H9 (cell line): Measurements from ENCODE around the gene PRKAG3. TPM values are rescaled to one million over a fixed set of nuclear protein-coding genes. Genes with fewer than 3 reads are reported as not detected.
A peak's percentile ranks its signal among the peaks of the same experiment; 100 is the strongest.

ENCODE experiments used
- DNase-seq: peaks from one replicate; pipeline ENCODE4 v3.0.0-alpha.2; 2017
- H2AFZ ChIP-seq: one replicate; pipeline ENCODE4 v1.6.1; 2013; ENCODE audit warnings: mild to moderate bottlenecking, low read length, control low read depth, moderate library complexity
- H2AK5ac ChIP-seq: 2 replicates; pipeline ENCODE4 v1.6.1; 2013; ENCODE audit warnings: low read length, control low read depth, mixed read lengths; ENCODE audit not compliant: insufficient read length
- H2BK120ac ChIP-seq: one replicate; pipeline ENCODE4 v1.6.1; 2013; ENCODE audit warnings: low read depth, mild to moderate bottlenecking, low read length, control low read depth, inconsistent platforms; ENCODE audit not compliant: poor library complexity, severe bottlenecking
- H2BK12ac ChIP-seq: 2 replicates; pipeline ENCODE4 v1.6.1; 2013; ENCODE audit warnings: low read length, control low read depth, mixed read lengths, low read depth; ENCODE audit not compliant: insufficient read length
- H2BK15ac ChIP-seq: 2 replicates; pipeline ENCODE4 v1.6.1; 2013; ENCODE audit warnings: low read depth, low read length, control low read depth
- H2BK20ac ChIP-seq: one replicate; pipeline ENCODE4 v1.6.1; 2013; ENCODE audit warnings: low read depth, mild to moderate bottlenecking, low read length, control low read depth, inconsistent platforms; ENCODE audit not compliant: poor library complexity, severe bottlenecking
- H2BK5ac ChIP-seq: 2 replicates; pipeline ENCODE4 v1.6.1; 2013; ENCODE audit warnings: low read length, control low read depth, mixed read lengths; ENCODE audit not compliant: insufficient read length
- H3K14ac ChIP-seq: 2 replicates; pipeline ENCODE4 v1.6.1; 2013; ENCODE audit warnings: low read length, control low read depth; ENCODE audit not compliant: insufficient read depth
- H3K18ac ChIP-seq: 2 replicates; pipeline ENCODE4 v1.6.1; 2013; ENCODE audit warnings: low read depth, mild to moderate bottlenecking, mixed read lengths, low read length, control low read depth; ENCODE audit not compliant: insufficient read length
- H3K23ac ChIP-seq: 2 replicates; pipeline ENCODE4 v1.6.1; 2013; ENCODE audit warnings: low read length, control low read depth, mixed read lengths, low read depth; ENCODE audit not compliant: insufficient read length
- H3K23me2 ChIP-seq: 2 replicates; pipeline ENCODE4 v1.6.1; 2013; ENCODE audit warnings: low read depth, mild to moderate bottlenecking, mixed read lengths, low read length, control low read depth; ENCODE audit not compliant: insufficient read length, poor library complexity, severe bottlenecking
- H3K27ac ChIP-seq: 2 replicates; pipeline ENCODE4 v1.5.1; 2013; ENCODE audit warnings: low read length, control low read depth, mixed read lengths, low read depth; ENCODE audit not compliant: insufficient read length
- H3K27me3 ChIP-seq: 2 replicates; pipeline ENCODE4 v1.6.1; 2013; ENCODE audit warnings: low read length, control low read depth, inconsistent platforms; ENCODE audit not compliant: insufficient read depth
- H3K4ac ChIP-seq: 2 replicates; pipeline ENCODE4 v1.6.1; 2013; ENCODE audit warnings: low read depth, mild to moderate bottlenecking, control low read depth, inconsistent platforms, low read length, moderate library complexity
- H3K4me1 ChIP-seq: 2 replicates; pipeline ENCODE4 v1.6.1; 2013; ENCODE audit warnings: low read length, control low read depth, inconsistent platforms; ENCODE audit not compliant: insufficient read depth
- H3K4me2 ChIP-seq: 2 replicates; pipeline ENCODE4 v1.6.1; 2013; ENCODE audit warnings: low read length, control low read depth, mixed read lengths; ENCODE audit not compliant: insufficient read length, insufficient read depth
- H3K56ac ChIP-seq: 2 replicates; pipeline ENCODE4 v1.6.1; 2013; ENCODE audit warnings: low read depth, mild to moderate bottlenecking, mixed read lengths, low read length, control low read depth; ENCODE audit not compliant: insufficient read length
- H3K79me1 ChIP-seq: 2 replicates; pipeline ENCODE4 v1.6.1; 2013; ENCODE audit warnings: low read depth, mild to moderate bottlenecking, moderate library complexity, low read length, control low read depth, inconsistent platforms; ENCODE audit not compliant: insufficient read depth, poor library complexity, severe bottlenecking
- H3K79me2 ChIP-seq: 2 replicates; pipeline ENCODE4 v1.6.1; 2013; ENCODE audit warnings: low read length, control low read depth, inconsistent platforms; ENCODE audit not compliant: insufficient read depth
- H3K9ac ChIP-seq: 2 replicates; pipeline ENCODE4 v1.6.1; 2013; ENCODE audit warnings: low read length, control low read depth, mixed read lengths; ENCODE audit not compliant: insufficient read length; ENCODE audit errors: extremely low read depth
- H3K9me3 ChIP-seq: one replicate; pipeline ENCODE4 v1.6.1; 2013; ENCODE audit warnings: low read depth, low read length, inconsistent platforms; ENCODE audit not compliant: control insufficient read depth
- H3T11ph ChIP-seq: one replicate; pipeline ENCODE4 v1.6.1; 2013; ENCODE audit warnings: mild to moderate bottlenecking, low read length, control low read depth, inconsistent platforms
- H4K20me1 ChIP-seq: one replicate; pipeline ENCODE4 v1.6.1; 2013; ENCODE audit not compliant: control insufficient read depth, insufficient read length, insufficient read depth
- H4K5ac ChIP-seq: 2 replicates; pipeline ENCODE4 v1.6.1; 2013; ENCODE audit warnings: low read depth, mild to moderate bottlenecking, mixed read lengths, low read length, control low read depth; ENCODE audit not compliant: insufficient read length
- H4K8ac ChIP-seq: replicated peaks from 2 replicates; pipeline ENCODE4 v1.6.1; 2013; ENCODE audit warnings: low read length, control low read depth, mixed read lengths, low read depth; ENCODE audit not compliant: insufficient read length
- H4K91ac ChIP-seq: 2 replicates; pipeline ENCODE4 v1.6.1; 2013; ENCODE audit warnings: low read depth, mild to moderate bottlenecking, moderate library complexity, mixed read lengths, low read length, control low read depth; ENCODE audit not compliant: insufficient read length
- H3K27ac Mint-ChIP-seq, 3 experiments: 2 replicates in 2 of 3; 3 replicates in 1 of 3; pipeline ENCODE4 v1.8.0; 2020 to 2021; ENCODE audit warnings: mixed read lengths in 3 of 3, mild to moderate bottlenecking in 1 of 3, moderate library complexity in 1 of 3
- H3K27me3 Mint-ChIP-seq: 2 replicates; pipeline ENCODE4 v1.8.0; 2021; ENCODE audit warnings: low read depth, mild to moderate bottlenecking, moderate library complexity, mixed read lengths
- H3K36me3 Mint-ChIP-seq, 3 experiments: 2 replicates in 2 of 3; 3 replicates in 1 of 3; pipeline ENCODE4 v1.8.0; 2020 to 2021; ENCODE audit warnings: low read depth in 3 of 3, mixed read lengths in 3 of 3; ENCODE audit not compliant: insufficient read depth in 1 of 3
- H3K4me1 Mint-ChIP-seq, 2 experiments: 2 replicates each; pipeline ENCODE4 v1.8.0; 2020; ENCODE audit warnings: mixed read lengths in 2 of 2
- H3K4me3 Mint-ChIP-seq, 2 experiments: 2 replicates in 1 of 2; 3 replicates in 1 of 2; pipeline ENCODE4 v1.8.0; 2020 to 2021; ENCODE audit warnings: mild to moderate bottlenecking in 2 of 2, mixed read lengths in 2 of 2, moderate library complexity in 1 of 2
- H3K9me3 Mint-ChIP-seq, 2 experiments: 2 replicates in 1 of 2; 3 replicates in 1 of 2; pipeline ENCODE4 v1.8.0; 2020; ENCODE audit warnings: mild to moderate bottlenecking in 2 of 2, mixed read lengths in 2 of 2, moderate library complexity in 1 of 2
- WGBS: extraction: QIAGEN DNeasy Blood & Tissue Kit; methylation state at CpG from one replicate; pipeline ENCODE4 v1.1.7; 2013; ENCODE audit warnings: missing lambda C conversion rate, low lambda C conversion rate, mixed read lengths; ENCODE audit not compliant: insufficient read length; ENCODE audit errors: extremely low coverage; 5-methylcytosine and 5-hydroxymethylcytosine counted together
- total RNA-seq: library from RNA; stranded (reverse); gene quantifications from 2 replicates; pipeline ENCODE4 v1.2.1, GENCODE V29; 2021
- TF ChIP-seq, protein P1 (sequence below): fragments of 200-600 bp; sonication (generic); conservative IDR thresholded peaks from 3 replicates; pipeline ENCODE4 v1.8.0; 2021; ENCODE audit warnings: antibody characterized with exemption, mild to moderate bottlenecking

PRKAG3 gene
- total RNA-seq, 1 experiment from 2014 or later: not detected

DNA sequence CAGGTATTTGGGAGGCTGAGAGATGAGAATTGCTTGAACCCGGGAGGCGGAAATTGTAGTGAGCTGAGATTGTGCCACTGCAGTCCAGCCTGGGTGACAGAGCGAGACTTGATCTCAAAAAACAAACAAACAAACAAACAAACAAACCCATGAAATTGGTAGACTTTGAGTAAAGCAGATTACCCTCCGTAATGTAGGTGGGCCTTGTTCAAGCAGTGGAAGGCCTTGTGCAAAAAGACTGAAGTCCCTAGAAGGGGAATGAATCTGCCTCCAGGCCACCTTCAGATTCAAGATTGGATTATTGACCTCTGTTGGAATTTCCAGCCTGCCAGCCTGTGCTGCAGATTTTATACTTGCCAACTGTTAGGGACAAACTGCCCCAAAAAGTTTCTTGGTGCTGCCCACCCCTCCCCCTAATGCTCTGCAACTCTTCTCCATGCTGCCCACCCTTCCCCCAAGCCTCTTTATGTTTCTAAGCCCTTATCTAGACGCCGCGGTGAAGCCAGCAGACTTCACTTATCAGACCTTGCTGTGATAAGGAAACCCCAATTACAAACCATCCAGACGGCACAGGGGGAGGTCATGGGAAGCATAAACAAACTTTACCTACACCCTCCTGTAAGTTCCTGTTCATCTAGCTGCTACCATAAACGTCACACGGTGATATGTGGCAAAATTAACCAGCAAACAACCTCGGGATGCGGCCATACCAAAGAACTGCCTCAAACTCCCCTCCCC lies 32.7 kb downstream of the PRKAG3 start:
- WGBS: no CpG with 5 or more reads among the region's 12 CpGs
- no peak overlapping the region for H3T11ph ChIP-seq
- H3K79me2 ChIP-seq: no peaks in the 10 kb centered on the region
- Mint-ChIP-seq H3K9me3 (peaks cover 0 to 3% of the 10 kb centered on the region in 2 experiments; a peak in 2 of 5 replicates), H3K4me1 (peaks cover 22 to 29% of the 10 kb centered on the region in 2 experiments), H3K27me3 (peaks cover 3% of the 10 kb centered on the region; the same call in 1 of the 2 replicates), H3K36me3 (peaks cover 0 to under 1% (median 0%) of the 10 kb centered on the region in 3 experiments; a peak in 3 of 7 replicates), H3K27ac (peak overlapping the region in 1 of 3 experiments; percentile 33; a peak in 1 of 7 replicates), H3K4me3 (no peak overlapping the region)
- H3K79me1 ChIP-seq: no peaks in the 10 kb centered on the region
- H3K4me2 ChIP-seq: no peak overlapping the region
- no peak overlapping the region for H4K5ac ChIP-seq
- no peak overlapping the region for H4K91ac ChIP-seq
- no peaks in the 10 kb centered on the region for H4K20me1 ChIP-seq
- H2BK12ac ChIP-seq: no peak overlapping the region
- H3K4ac ChIP-seq: no peak overlapping the region
- H2BK5ac ChIP-seq: no peak overlapping the region
- no peak overlapping the region for H2BK20ac ChIP-seq
- H3K18ac ChIP-seq: no peak overlapping the region
- H3K27me3 ChIP-seq: no peaks in the 10 kb centered on the region
- H4K8ac ChIP-seq: no peak overlapping the region
- TF ChIP-seq, protein P1, sequence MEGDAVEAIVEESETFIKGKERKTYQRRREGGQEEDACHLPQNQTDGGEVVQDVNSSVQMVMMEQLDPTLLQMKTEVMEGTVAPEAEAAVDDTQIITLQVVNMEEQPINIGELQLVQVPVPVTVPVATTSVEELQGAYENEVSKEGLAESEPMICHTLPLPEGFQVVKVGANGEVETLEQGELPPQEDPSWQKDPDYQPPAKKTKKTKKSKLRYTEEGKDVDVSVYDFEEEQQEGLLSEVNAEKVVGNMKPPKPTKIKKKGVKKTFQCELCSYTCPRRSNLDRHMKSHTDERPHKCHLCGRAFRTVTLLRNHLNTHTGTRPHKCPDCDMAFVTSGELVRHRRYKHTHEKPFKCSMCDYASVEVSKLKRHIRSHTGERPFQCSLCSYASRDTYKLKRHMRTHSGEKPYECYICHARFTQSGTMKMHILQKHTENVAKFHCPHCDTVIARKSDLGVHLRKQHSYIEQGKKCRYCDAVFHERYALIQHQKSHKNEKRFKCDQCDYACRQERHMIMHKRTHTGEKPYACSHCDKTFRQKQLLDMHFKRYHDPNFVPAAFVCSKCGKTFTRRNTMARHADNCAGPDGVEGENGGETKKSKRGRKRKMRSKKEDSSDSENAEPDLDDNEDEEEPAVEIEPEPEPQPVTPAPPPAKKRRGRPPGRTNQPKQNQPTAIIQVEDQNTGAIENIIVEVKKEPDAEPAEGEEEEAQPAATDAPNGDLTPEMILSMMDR: no peak
- no peak overlapping the region for H3K14ac ChIP-seq
- DNase-seq: no peak
- no peaks in the 10 kb centered on the region for H3K23me2 ChIP-seq
- no peak overlapping the region for H2BK120ac ChIP-seq
- no peak overlapping the region for H2AK5ac ChIP-seq
- H3K23ac ChIP-seq: no peak overlapping the region
- no peak overlapping the region for H3K9ac ChIP-seq
- no peak overlapping the region for H2BK15ac ChIP-seq
- H3K4me1 ChIP-seq: no peaks in the 10 kb centered on the region; the same call in 1 of the 2 replicates
- no peak overlapping the region for H3K27ac ChIP-seq
- H2AFZ ChIP-seq: no peak overlapping the region
- H3K56ac ChIP-seq: no peak overlapping the region
- no peaks in the 10 kb centered on the region for H3K9me3 ChIP-seq
